Measurements from ENCODE around the gene ARPC1A. TPM values are rescaled to one million over a fixed set of nuclear protein-coding genes. Genes with fewer than 3 reads are reported as not detected.
"Not testable (repeated sequence)": the region's sequence is repeated elsewhere in the genome, so short reads cannot be mapped to it uniquely, and the experiment has no call there.

Gene ARPC1A
- total RNA-seq, 5 donors from 2014 or later (not counting 1 experiment from before 2014, with no cell fraction given), result 30.6 to 49.1 (median 40.4) TPM

GRCh38 chr7:99325001-99325493 lies 651 bp upstream of the ARPC1A start:
- H3K36me3 ChIP-seq (ENCODE audit: control insufficient read depth in 2 of 2, extremely low read depth in 1 of 2, insufficient read depth in 1 of 2, low read length in 1 of 2), result no peaks in the 10 kb centered on the region
- ChIA-PET CTCF (no interaction called here), POLR2A (interaction anchor here in 1 of 2 donors (0.7 to 0.9 kb wide), 2 partner anchors 283 to 445 kb away, joined by 3 to 5 read pairs; no protein-coding TSS in a partner anchor)
- Mint-ChIP-seq H3K27me3 (no peaks in the 10 kb centered on the region), H3K36me3 (no peaks in the 10 kb centered on the region), H3K9me3 (no peaks in the 10 kb centered on the region), H3K4me1 (peaks cover 35 to 37% (median 36%) of the 10 kb centered on the region in 3 donors), H3K4me3 (peak overlapping the region; percentile 84 to 94 (median 88)), H3K27ac (peak overlapping the region in 1 of 2 donors; percentile 90)
- ATAC-seq (replicated peaks in 1 of 4), result no peak
- H3K4me3 ChIP-seq (ENCODE audit: control insufficient read depth in 1 of 2, extremely low read depth in 1 of 2, low read length in 1 of 2), result peak overlapping the region; percentile 92 to 95
- WGBS (ENCODE audit: insufficient coverage), result 65% methylated on average over 4 of the region's 14 CpGs
- no peaks in the 10 kb centered on the region for H3K9me3 ChIP-seq
- H3K27ac ChIP-seq (ENCODE audit: low read length), result peak overlapping the region; percentile 73
- peak in 1 of 35 experiments; percentile 12 for DNase-seq
- no peaks in the 10 kb centered on the region for H3K27me3 ChIP-seq (replicated peaks in 1 of 2; ENCODE audit: control insufficient read depth in 2 of 2, extremely low read depth in 1 of 2, insufficient read depth in 2 of 2, low read length in 1 of 2)
- peaks cover 24 to 36% of the 10 kb centered on the region in 2 experiments for H3K4me1 ChIP-seq (ENCODE audit: control insufficient read depth in 1 of 2, extremely low read depth in 1 of 2, insufficient read depth in 2 of 2, low read length in 2 of 2)

GRCh38 chr7:99326408-99326782 lies 697 bp downstream of the ARPC1A start:
- Mint-ChIP-seq H3K4me1 (peaks cover 41 to 49% (median 49%) of the 10 kb centered on the region in 3 donors), H3K27me3 (no peaks in the 10 kb centered on the region), H3K9me3 (no peaks in the 10 kb centered on the region), H3K27ac (peak overlapping the region; percentile 74 to 90), H3K4me3 (peak overlapping the region; percentile 84 to 94 (median 88)), H3K36me3 (no peaks in the 10 kb centered on the region)
- H3K36me3 ChIP-seq (ENCODE audit: control insufficient read depth in 2 of 2, extremely low read depth in 1 of 2, insufficient read depth in 1 of 2, low read length in 1 of 2), result no peaks in the 10 kb centered on the region
- H3K9me3 ChIP-seq, result no peaks in the 10 kb centered on the region
- DNase-seq (no peak), ATAC-seq (replicated peaks in 1 of 4) (no peak)
- H3K27ac ChIP-seq (ENCODE audit: low read length), result peak overlapping the region; percentile 34
- ChIA-PET POLR2A (interaction anchor here (0.6 to 0.7 kb wide), 2 partner anchors 13 to 288 kb away, joined by 3 to 7 read pairs; no protein-coding TSS in a partner anchor), CTCF (interaction anchor here (0.7 to 1.6 kb wide), 2 partner anchors 16 to 86 kb away, joined by 3 to 4 read pairs; no protein-coding TSS in a partner anchor)
- peaks cover 24 to 46% of the 10 kb centered on the region in 2 experiments for H3K4me1 ChIP-seq (ENCODE audit: control insufficient read depth in 1 of 2, extremely low read depth in 1 of 2, insufficient read depth in 2 of 2, low read length in 2 of 2)
- H3K27me3 ChIP-seq (replicated peaks in 1 of 2; ENCODE audit: control insufficient read depth in 2 of 2, extremely low read depth in 1 of 2, insufficient read depth in 2 of 2, low read length in 1 of 2), result no peaks in the 10 kb centered on the region
- H3K4me3 ChIP-seq (ENCODE audit: control insufficient read depth in 1 of 2, extremely low read depth in 1 of 2, low read length in 1 of 2), result peak overlapping the region; percentile 92 to 95
- 0% methylated on average over 3 of the region's 10 CpGs for WGBS (ENCODE audit: insufficient coverage)

GRCh38 chr7:99330314-99330961 lies 4.7 kb downstream of the ARPC1A start:
- peak in 1 of 35 experiments; percentile 4 for DNase-seq
- not testable (repeated sequence) for ATAC-seq (replicated peaks in 1 of 4); H3K4me3 ChIP-seq (ENCODE audit: control insufficient read depth in 1 of 2, extremely low read depth in 1 of 2, low read length in 1 of 2); H3K27me3 ChIP-seq (replicated peaks in 1 of 2; ENCODE audit: control insufficient read depth in 2 of 2, extremely low read depth in 1 of 2, insufficient read depth in 2 of 2, low read length in 1 of 2); H3K27me3 Mint-ChIP-seq; H3K27ac ChIP-seq (ENCODE audit: low read length); H3K36me3 Mint-ChIP-seq; H3K9me3 ChIP-seq; H3K9me3 Mint-ChIP-seq
- Mint-ChIP-seq H3K27ac (peak overlapping the region; percentile 21 to 55), H3K4me1 (peaks cover 48 to 63% (median 61%) of the 10 kb centered on the region in 3 donors), H3K4me3 (peak overlapping the region; percentile 9 to 39 (median 9))
- WGBS (ENCODE audit: insufficient coverage), result 90% methylated on average over 5 of the region's 8 CpGs
- H3K36me3 ChIP-seq (ENCODE audit: control insufficient read depth in 2 of 2, extremely low read depth in 1 of 2, insufficient read depth in 1 of 2, low read length in 1 of 2), result peaks cover 5 to 21% of the 10 kb centered on the region in 2 donors
- CTCF ChIA-PET, result interaction anchor here (0.6 to 1.8 kb wide), 3 partner anchors 17 to 187 kb away, joined by 3 to 7 read pairs (median 4); partner anchors contain the start of gene SMURF1 (in 1 of the 2)
- POLR2A ChIA-PET, result interaction anchor here (0.6 kb wide), 4 partner anchors 51 to 400 kb away, joined by 3 to 6 read pairs (median 3); no protein-coding TSS in a partner anchor
- peaks cover 18 to 38% of the 10 kb centered on the region in 2 experiments for H3K4me1 ChIP-seq (ENCODE audit: control insufficient read depth in 1 of 2, extremely low read depth in 1 of 2, insufficient read depth in 2 of 2, low read length in 2 of 2)

- Histone ChIP-seq H3K9me3 (no peaks in the 10 kb centered on the region), H3K4me3 (ENCODE audit: control insufficient read depth in 1 of 2, extremely low read depth in 1 of 2, low read length in 1 of 2) (no peak overlapping the region), H3K27me3 (replicated peaks in 1 of 2; ENCODE audit: control insufficient read depth in 2 of 2, extremely low read depth in 1 of 2, insufficient read depth in 2 of 2, low read length in 1 of 2) (no peaks in the 10 kb centered on the region), H3K27ac (ENCODE audit: low read length) (no peak overlapping the region), H3K36me3 (ENCODE audit: control insufficient read depth in 2 of 2, extremely low read depth in 1 of 2, insufficient read depth in 1 of 2, low read length in 1 of 2) (peaks cover 5 to 21% of the 10 kb centered on the region in 2 donors), H3K4me1 (ENCODE audit: control insufficient read depth in 1 of 2, extremely low read depth in 1 of 2, insufficient read depth in 2 of 2, low read length in 2 of 2) (peaks cover 18 to 37% of the 10 kb centered on the region in 2 experiments)
- DNase-seq, result no peak
- Mint-ChIP-seq H3K27ac (peak overlapping the region; percentile 11 to 19), H3K4me3 (no peak overlapping the region), H3K27me3 (no peaks in the 10 kb centered on the region), H3K4me1 (peaks cover 48 to 61% (median 61%) of the 10 kb centered on the region in 3 donors), H3K36me3 (peaks cover 9% of the 10 kb centered on the region), H3K9me3 (no peaks in the 10 kb centered on the region)
- no peak for ATAC-seq (replicated peaks in 1 of 4)
- CTCF ChIA-PET, result no interaction called here
- no CpG with 5 or more reads among the region's 2 CpGs for WGBS (ENCODE audit: insufficient coverage)
- POLR2A ChIA-PET, result no interaction called here
These were observed 5.3 kb downstream of the ARPC1A start for GRCh38 chr7:99331002-99331401.

GRCh38 chr7:99339595-99339994 lies 13.9 kb downstream of the ARPC1A start:
- ChIA-PET POLR2A (no interaction called here), CTCF (interaction anchor here in 1 of 2 donors (0.6 kb wide), 1 partner anchor 794 kb away, joined by 6 read pairs; no protein-coding TSS in a partner anchor)
- WGBS (ENCODE audit: insufficient coverage), result no CpG with 5 or more reads among the region's 3 CpGs
- no peak overlapping the region for H3K27ac Mint-ChIP-seq
- no peaks in the 10 kb centered on the region for H3K4me1 ChIP-seq (ENCODE audit: control insufficient read depth in 1 of 2, extremely low read depth in 1 of 2, insufficient read depth in 2 of 2, low read length in 2 of 2)
- DNase-seq, result no peak
- no peak for ATAC-seq (replicated peaks in 1 of 4)
- no peak overlapping the region for H3K27ac ChIP-seq (ENCODE audit: low read length)
- H3K4me3 ChIP-seq (ENCODE audit: control insufficient read depth in 1 of 2, extremely low read depth in 1 of 2, low read length in 1 of 2), result no peak overlapping the region
- H3K4me3 Mint-ChIP-seq, result no peak overlapping the region
- H3K4me1 Mint-ChIP-seq, result peaks cover 2 to 6% (median 5%) of the 10 kb centered on the region in 3 donors
- no peaks in the 10 kb centered on the region for H3K9me3 ChIP-seq
- no peaks in the 10 kb centered on the region for H3K9me3 Mint-ChIP-seq
- H3K27me3 Mint-ChIP-seq, result no peaks in the 10 kb centered on the region
- H3K36me3 Mint-ChIP-seq, result peaks cover 41% of the 10 kb centered on the region
- no peaks in the 10 kb centered on the region for H3K27me3 ChIP-seq (replicated peaks in 1 of 2; ENCODE audit: control insufficient read depth in 2 of 2, extremely low read depth in 1 of 2, insufficient read depth in 2 of 2, low read length in 1 of 2)
- H3K36me3 ChIP-seq (ENCODE audit: control insufficient read depth in 2 of 2, extremely low read depth in 1 of 2, insufficient read depth in 1 of 2, low read length in 1 of 2), result peaks cover 18 to 64% of the 10 kb centered on the region in 2 donors

- no peaks in the 10 kb centered on the region for H3K27me3 ChIP-seq (replicated peaks in 1 of 2; ENCODE audit: control insufficient read depth in 2 of 2, extremely low read depth in 1 of 2, insufficient read depth in 2 of 2, low read length in 1 of 2)
- H3K4me3 ChIP-seq (ENCODE audit: control insufficient read depth in 1 of 2, extremely low read depth in 1 of 2, low read length in 1 of 2), result no peak overlapping the region
- CTCF ChIA-PET, result interaction anchor here in 1 of 2 donors (0.7 kb wide), 1 partner anchor 32 kb away, joined by 5 read pairs; no protein-coding TSS in a partner anchor
- H3K27me3 Mint-ChIP-seq, result no peaks in the 10 kb centered on the region
- DNase-seq (no peak), ATAC-seq (replicated peaks in 1 of 4) (no peak)
- no CpG with 5 or more reads among the region's 3 CpGs for WGBS (ENCODE audit: insufficient coverage)
- no peak overlapping the region for H3K27ac ChIP-seq (ENCODE audit: low read length)
- H3K27ac Mint-ChIP-seq, result no peak overlapping the region
- peaks cover 14 to 68% of the 10 kb centered on the region in 2 donors for H3K36me3 ChIP-seq (ENCODE audit: control insufficient read depth in 2 of 2, extremely low read depth in 1 of 2, insufficient read depth in 1 of 2, low read length in 1 of 2)
- POLR2A ChIA-PET, result interaction anchor here in 1 of 2 donors (0.5 kb wide), 1 partner anchor 12 kb away, joined by 6 read pairs; no protein-coding TSS in a partner anchor
- no peaks in the 10 kb centered on the region for H3K9me3 Mint-ChIP-seq
- H3K9me3 ChIP-seq, result no peaks in the 10 kb centered on the region
- H3K4me3 Mint-ChIP-seq, result no peak overlapping the region
- H3K36me3 Mint-ChIP-seq, result peaks cover 41% of the 10 kb centered on the region
- no peaks in the 10 kb centered on the region for H3K4me1 ChIP-seq (ENCODE audit: control insufficient read depth in 1 of 2, extremely low read depth in 1 of 2, insufficient read depth in 2 of 2, low read length in 2 of 2)
- peaks cover 0 to 6% (median 2%) of the 10 kb centered on the region in 3 donors for H3K4me1 Mint-ChIP-seq
These were observed 15.0 kb downstream of the ARPC1A start for GRCh38 chr7:99340659-99341058.
